ENCODE measurements around the gene GPHN.
"Not testable (repeated sequence)": the region's sequence is repeated elsewhere in the genome, so short reads cannot be mapped to it uniquely, and the experiment has no call there.

GPHN gene

DNA sequence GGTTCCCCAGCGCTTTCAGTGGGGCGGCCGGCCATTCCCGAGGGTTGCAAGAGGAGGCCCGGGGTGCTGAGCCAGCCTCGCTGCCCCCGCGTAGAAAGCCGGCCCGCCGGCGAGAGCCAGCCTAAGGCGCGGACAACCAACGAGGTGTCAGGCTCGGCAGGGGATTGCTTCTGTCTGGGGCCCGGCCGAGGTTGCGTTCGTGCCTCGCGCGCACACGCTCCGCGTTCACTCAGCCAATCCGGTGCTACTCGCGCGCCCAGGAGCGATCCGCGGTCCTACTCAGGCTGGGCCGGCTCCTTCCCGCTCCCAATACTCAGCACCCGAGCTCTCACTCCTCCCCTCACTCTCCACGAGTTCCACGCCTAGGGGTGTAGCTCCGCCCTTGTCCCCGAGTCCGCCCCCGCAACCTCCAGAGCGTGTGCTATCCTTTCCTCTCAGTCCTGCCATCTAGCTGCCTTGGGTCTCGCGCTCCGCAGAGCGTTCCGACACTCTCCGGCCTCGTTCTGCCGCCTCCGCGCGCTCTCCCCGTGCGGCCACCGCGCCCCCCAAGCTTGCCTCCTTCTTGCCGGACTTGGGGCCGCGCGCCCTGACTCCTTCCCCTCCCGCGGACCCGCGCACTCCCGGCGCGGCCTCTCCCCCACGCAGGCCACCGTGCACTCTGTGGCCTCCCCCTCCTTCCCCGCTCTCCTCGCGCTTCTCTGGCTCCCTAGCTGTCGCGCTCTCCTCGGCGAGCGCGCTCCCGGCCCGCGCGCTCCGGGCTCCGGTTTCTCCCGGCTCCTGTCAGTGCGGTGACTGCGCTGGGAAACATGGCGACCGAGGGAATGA is at the start of gene GPHN:
GPHN (plus strand) TSS at position 426 of the 825 bp plus-strand sequence.
- peak; percentile 91 for DNase-seq

DNA sequence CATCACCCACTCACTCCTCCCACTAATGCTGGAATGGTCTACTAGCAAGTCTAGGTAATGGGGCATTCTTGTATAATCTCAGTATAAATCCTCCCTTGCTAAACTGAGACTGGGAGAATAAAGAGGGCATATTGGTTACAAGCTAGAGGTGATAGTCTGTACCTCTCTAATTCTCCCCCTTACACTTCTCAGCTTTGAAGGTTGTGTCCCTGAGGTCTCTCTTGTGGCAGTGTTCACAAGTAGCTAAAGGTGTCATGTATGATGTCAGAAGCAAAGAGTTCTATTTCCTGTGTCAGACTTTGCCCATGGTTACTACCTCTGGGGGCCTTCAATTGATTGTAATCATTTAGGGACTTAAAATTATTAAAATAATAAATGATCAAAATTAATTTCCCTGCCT is 48.3 kb upstream of the GPHN start:
- DNase-seq, result no peak

DNA sequence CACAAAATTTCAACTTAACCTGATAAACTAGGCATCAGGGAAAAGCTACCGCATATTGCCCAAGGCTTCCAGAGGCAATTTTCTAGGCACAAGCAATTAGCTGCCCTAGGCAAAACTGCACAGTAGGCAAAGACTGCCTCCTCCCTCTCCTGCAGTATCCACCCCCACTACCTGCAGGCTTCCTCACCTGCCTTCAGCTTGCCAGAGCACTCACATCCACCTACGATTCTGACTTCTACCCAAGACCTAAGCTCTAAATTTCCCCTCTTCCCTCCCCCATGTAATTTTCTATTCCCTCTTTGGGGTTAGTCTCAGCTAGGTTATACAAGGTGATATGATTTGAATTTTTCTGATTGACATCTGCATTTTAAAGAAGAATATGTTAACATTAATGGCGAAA is 43.7 kb upstream of the GPHN start:
- no peak for DNase-seq

DNA sequence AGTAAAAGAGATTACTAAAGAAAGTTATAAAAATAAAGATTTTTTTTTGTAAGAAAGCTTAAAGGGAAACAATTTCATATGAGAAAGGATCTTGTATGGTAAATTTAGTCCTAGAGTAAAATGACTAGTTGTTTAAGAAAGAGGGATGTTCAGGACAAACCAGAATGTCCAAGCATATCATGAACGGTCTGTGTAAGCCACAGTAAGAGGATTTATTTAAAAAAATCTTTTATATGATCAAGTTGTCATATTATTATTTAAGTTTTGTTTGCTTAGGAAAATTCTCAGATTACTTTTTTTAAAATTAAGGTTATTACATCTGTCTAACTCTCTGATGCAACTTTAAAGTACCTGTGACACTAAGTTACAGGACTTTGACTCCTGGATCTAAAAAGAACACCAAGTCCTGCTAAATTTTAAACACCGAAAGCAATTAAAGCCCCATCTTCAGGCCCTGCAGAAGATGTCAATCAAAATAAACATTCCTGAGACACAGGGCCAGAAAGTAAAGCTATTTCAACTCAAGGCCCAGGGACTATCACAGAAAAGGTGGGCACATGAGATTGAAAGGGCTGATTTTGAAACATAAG is 39.1 kb upstream of the GPHN start:
- no peak for DNase-seq

DNA sequence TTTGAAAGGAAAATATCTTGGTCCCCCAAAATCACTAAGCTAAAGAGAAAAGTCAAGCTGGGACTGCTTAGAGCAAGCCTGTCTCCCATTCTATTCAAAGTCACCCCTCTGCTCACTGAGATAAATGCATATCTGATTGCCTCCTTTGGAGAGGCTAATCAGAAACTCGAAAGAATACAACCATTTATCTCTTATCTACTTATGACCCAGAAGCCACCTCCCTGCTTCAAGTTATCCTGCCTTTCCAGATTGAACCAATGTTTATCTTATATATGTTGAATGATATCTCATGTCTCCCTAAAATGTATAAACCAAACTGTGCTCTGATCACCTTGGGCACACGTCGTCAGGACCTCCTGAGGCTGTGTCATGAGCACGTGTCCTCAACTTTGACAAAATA is 36.4 kb upstream of the GPHN start:
- DNase-seq, result no peak

DNA sequence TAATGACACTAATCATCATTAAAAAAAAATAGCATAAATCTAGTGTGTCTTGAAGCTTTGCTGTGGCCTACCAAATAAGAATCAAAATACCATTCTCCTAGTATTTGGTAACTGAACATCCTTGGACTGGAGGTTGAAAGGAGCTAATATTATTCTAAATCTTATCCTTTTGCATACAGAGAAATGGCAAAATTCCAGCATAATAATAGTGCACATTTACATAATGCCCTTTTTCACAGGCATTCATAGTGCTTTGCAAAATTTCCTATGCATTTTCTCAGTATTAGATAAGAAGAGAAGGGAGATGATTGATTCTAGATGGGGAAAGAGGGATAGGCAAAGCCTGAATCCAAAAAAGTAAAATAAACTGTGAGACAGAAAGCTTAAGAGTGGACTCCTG is 35.7 kb upstream of the GPHN start:
- no peak for DNase-seq

DNA sequence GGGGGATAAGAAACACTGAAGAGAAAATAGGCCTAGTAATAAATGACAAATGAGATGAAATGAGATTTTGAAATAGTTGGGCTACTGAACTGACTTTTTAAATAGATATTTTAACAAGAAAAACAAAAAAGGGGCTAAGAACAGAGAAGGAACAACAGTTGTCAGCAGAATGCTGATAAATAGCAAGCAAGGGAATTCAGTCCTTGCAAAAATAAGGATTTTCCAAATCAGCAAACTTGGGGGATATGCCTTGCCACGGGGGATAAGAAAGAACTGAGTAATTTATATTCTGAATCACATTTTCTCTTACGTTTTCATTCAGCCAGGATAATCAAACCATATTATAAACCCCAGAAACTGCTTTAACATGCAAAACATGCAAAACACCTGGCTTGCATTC is 34.7 kb upstream of the GPHN start:
- no peak for DNase-seq

DNA sequence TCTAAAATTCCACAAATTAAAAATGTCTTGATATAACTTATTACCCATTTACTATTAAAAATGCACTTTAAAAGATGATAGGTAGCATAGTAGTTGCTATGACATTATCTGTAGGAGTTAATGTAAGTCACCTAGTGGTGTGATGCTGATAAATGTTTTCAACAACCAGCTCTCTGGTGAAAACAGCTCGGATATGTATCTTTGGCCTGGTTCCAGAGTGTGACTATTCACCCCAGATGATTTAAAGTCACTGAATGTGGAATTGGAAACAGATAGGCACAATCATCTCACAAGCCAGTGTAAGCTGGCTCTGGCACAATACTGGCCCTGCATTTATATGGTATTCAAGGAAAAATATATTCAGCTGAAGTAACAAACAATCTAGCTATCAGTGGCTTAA is 31.0 kb upstream of the GPHN start:
- no peak for DNase-seq

DNA sequence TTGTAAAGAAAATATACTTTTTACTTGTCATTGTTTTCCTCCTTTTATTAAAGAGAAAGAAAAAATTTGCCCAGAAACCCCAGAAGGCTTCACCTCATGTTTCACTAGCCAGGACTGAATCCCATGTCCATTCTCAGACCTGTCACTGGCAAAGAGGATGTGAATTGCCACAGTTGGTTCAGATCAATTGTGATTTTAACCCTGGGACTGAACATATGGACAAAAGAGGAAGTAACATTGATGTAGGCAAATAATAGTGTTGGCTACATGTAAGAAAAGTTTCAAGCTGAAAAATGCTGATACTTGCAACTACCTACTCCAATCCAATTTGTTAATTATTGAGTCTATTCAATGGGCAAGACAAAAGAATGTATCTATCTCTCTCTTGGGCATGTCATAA is 30.4 kb upstream of the GPHN start:
- no peak for DNase-seq

DNA sequence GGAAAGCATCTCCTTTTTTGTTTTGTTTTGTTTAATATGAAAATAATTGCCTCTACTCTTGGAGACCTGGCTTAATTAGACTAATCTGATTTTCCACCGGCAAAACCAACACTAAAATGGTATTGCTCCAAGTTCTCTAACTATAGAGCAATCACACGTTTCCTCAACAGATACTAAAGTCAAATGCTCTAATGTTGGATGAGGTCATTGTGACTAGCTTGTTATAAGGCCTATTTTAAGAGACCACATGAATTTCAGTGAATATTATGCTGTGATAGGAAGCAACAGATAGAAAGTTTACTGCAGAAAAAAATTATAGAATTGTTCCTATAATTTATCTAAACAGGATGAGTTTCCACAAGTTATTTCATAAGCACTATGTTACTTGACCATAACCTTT is 25.1 kb upstream of the GPHN start:
- DNase-seq, result no peak

DNA sequence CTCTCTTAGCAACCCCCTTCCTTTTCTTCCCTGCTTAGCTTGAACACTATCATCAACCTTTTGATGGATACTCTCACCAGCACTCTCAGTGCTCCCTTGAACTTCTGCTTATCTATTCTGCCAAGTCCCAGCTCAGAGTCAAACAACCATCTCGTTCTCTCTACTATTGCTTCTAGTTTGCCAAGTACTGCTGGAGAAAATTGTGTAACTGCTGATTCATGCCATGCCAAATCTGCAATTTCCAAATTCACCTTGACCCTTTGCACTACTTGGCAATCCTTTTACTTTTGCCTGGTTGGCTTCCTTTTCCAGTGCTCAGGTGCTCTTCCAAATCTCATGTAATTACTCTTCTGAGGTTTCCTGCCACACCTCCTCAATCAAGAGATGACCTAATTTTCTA is 24.6 kb upstream of the GPHN start:
- no peak for DNase-seq

DNA sequence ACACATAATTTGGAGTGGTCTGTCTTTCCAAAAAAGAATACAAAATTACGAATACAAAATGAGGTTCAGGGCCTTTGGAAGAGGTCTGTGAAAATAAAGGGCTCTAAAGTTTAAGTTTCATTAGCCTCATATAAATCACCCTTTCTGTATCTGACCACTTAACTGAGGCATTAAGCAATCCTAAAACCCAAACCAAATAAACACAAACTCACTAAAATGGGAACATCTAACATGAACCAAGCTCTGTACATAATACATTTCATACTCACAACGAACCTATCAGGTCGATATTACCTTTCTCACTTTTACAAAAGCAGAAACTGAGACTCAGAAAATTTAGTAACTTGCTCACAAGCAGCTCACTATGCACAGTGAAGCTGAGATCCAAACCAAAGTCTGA is 22.9 kb upstream of the GPHN start:
- no peak for DNase-seq

DNA sequence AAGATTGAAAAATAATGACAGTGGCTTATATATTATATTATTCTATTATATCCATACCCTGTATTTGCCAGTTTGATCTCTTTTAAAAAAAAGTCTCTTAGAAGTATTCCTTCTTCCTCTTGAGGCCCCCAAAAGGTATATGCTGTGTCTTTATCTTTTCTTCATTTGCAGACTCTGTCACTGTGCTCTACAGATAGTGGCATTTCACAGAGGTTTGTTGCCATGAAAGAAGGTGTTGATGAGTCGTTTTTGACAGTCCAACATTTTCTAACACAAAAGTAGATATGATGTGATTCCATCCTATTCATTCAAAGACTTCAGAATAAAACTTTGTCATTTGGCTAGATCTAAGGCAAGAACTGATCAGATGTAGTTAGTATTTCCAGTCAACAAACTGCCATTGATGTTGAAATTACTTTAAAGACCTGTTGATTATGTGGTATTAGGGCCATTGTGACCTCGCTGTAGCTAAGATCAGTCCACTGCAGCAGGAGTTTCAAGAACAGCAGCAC is 22.0 kb upstream of the GPHN start, which contains the start of gene CCDC196:
CCDC196 (plus strand) TSS at position 462 of the 512 bp plus-strand sequence. CDS start 132 bp downstream, outside the sequence.
- no peak for DNase-seq

DNA sequence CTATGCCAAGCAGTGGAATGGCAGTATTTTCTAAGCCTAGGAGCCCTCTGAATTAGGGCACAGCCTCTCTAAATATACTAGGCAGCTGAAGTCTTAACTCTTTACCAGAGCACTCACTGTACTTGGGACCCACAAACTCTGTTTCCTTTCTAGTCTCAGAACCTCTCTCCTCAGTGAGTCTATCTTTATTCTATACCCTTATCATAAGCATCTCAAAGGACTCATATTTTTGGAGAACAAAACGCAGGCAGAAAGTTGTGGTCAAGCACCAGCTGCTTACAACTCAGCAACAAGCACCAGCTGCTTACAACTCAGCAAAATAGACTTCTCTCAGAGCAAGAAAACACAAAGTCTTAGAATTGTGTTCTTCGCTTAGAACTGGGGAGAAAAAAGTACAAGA is 20.8 kb upstream of the GPHN start:
- no peak for DNase-seq

DNA sequence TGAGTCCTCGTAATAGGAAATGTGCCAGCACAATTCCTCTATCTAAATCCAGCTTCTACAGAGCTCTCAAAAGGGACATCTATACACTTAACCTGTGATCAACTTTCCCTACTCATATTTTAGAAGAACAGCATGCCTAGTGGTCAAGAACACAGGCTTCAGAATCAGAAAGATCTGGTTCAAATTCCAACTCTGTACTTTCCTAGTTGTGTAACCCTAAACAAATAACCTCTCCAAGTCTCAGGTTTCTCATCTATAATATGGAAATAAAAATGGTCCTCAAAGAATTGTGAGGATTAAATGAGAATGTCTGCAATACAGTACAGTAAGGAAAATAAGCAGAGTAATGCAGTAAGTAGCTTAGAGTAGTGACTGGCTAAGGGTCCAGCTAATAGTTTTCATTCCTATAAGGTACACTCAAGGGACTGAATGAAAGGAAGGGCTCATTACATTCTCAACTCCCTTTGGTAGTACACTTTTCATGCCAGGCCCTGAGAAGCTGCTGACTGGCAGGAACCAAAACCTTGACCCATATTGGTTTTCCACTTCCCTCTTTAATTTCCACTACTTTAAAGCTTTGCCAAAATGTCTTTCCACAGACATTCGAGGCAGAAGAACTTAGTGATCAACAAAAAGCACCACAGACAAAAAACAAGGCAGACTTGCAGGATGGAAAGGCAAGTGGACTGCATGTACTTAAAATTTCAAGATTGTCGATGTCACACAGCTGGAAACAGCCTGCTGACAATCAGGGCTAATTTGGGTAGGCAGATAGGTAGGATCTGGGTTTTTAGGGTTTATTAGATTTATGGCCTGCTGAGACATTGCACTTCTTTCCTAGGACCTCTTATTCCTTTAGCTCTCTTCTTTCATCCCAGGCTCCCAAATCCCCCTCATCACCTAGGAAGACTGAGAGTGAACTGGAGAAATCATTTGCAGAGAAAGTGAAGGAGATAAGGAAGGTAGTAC is 17.5 kb upstream of the GPHN start:
- no peak for DNase-seq

DNA sequence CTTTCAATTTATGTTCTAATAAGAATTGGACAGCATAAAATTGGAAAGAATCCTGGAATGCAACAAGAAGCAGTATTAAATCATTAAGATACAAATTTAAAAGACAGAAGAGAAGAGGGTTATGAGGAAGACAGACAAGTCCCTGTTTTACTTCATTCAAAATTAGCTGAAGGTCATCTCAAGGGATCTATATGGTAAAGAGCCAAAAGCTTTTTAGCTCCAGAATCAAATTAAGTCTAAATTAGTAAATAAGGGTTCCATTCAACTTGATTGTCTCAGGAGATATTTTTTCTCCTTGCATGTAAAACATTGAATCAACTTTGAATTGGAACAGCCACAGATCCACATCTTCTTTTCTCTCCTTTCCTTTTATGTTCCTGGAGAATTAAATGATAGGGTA is 14.2 kb upstream of the GPHN start:
- no peak for DNase-seq

DNA sequence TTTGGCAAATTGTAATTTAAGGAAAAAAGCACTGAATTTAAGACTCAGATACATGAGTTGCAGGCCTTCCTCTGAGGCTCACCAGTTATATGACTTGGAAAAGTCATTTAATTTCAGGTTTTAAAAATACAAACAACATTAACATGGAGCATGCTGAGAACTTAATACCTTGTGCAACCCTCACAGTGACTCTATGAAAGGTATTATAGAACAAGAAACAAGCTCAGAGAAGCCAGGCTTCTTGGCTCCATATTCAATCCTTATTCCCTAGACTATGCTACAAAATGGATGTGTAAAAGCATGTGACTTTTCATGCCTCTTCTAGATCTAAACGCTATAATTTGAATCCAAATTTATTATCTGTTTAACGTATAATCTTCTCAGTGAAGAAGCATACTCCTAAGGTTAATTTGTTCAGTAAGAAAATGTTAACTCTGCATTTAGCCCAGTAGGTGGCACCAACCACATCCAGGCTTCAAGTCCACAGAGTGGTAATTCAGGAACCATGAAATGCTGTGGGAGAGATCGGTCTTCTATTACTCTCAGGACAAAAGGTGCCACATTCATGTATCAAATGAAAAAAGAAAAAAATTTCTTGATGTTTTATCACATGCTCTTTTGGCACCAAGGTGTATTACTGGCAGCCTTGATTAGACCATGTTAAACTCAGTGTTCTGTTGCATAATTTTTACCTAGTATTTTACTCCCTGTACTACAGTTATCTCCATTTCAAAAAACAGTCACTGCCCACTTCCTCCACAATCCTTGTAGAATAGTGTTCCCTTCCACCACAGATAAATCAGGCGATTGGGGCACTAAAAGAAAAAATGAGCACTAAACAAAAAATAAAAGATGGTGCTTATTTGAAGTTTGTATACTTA is 12.5 kb upstream of the GPHN start:
- DNase-seq, result peak; percentile 54

DNA sequence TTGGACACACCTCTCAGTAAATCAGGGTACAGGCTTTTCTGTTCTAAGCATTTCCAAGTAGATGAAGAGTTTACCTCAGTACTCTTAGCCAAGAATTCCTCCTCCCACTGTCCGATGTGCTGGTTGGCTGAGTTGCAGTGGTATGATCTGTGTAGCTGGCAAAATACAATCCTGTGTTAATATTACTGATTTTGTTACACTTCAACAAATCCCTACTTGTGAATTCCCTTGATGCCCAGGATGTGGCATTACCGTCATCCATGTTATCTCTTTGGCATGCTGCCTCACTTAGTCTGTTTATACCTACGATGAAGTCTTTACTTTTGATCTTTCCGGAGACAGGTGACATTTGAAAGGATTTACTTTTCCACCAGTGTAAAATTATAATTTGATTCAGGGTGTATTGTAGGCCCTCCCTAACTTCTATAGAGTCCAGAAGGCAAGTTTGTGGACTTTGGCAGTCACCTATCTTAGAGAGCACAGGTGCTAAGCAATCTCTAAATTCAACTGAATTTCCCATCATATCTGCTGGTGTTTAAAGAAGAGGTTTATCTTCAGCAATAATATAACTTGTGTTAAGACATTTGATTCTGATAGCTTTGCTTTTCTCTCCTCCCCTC is 11.6 kb upstream of the GPHN start:
- no peak for DNase-seq

DNA sequence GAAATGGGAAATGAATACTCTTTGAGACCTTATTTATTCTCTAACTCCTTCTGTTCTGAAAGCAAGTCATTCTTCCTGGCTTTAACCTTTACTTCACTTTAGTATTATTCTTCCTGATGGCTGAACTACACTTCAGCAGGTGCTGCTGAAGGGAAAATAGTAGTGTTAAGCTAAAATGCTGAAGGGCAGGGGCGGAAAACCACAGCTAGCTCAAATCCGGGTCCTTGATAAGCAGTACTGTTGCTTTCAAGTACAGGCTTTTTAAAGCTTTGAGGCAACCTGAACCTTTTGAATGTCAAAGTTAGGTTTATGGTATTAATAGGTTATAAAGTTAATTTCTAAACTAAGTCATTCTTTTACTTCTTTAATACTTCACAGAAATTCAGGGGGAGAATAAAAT is 11.0 kb upstream of the GPHN start:
- peak; percentile 26 for DNase-seq

DNA sequence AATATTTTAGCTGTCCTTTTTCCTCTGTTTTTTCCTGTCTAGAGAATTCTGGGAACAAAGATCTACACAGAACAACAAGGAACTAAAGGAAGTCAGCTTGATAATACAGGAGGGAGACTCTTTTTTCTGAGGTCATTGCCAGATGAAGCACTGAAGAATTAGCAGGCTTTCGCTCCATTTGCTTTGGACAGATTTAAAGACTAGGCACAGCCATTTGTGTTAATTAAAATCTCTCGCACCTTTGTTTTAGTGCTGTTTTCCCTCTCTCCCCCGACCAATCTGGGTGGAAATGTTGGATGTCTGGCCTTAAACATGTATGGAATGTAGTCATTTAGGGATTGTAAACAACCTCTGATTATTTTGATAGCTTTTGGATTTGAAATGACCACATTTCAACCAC is 9.6 kb upstream of the GPHN start:
- DNase-seq, result no peak

DNA sequence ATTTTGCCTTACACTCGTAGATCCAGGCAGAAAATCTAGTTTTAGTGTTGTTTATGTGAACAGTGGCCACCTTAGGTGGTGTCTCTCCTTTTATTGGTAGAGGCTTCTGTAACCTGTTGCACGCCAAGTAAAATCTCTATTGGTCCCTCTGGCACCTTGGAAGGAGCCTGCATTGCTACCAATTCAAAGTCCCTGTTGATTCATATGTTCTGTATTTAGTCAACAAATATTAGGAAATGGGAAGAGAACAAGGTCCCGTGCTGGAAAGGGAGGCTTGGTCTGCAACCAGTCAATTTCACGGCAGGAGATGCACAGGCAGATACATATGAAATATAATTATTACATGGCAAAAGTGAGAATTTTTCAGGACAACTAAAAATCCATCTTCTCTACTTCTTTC is 6.4 kb upstream of the GPHN start:
- DNase-seq, result no peak

DNA sequence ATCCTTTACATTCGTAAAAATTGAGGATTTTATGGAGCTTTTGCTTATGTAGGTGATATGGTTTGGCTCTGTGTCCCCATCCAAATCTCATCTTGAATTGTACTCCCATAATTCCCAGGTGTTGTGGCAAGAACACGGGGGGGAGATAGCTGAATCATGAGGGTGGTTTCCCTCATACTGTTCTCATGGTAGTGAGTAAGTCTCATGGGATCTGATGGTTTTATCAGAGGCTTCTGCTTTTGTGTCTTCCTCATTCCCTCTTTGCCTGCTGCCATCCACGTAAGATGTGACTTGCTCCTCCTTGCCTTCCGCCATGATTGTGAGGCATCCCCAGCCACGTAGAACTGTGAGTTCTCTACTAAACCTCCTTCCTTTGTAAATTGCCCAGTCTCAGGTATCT is 5.1 kb upstream of the GPHN start:
- not testable (repeated sequence) for DNase-seq
